Right lobe of liver (tissue), 6 donors: ENCODE results near the gene USF3. TPM values are rescaled to one million over a fixed set of nuclear protein-coding genes. Genes with fewer than 3 reads are reported as not detected.

Experiments used
- ATAC-seq, 4 donors: fragments of 200-7000 bp; cut with Tn5 transposase; one replicate each; pipeline ENCODE4 v1.9.1; 2020; ENCODE audit warnings: mild to moderate bottlenecking in 4 of 4, moderate library complexity in 4 of 4
- DNase-seq, 3 donors: peaks; one replicate each; pipeline ENCODE4 v3.0.0-alpha.2; 2020
- H3K27ac ChIP-seq, 3 donors: fragments of 200-600 bp; one replicate each; pipeline ENCODE4 v1.8.0; 2022
- H3K27me3 ChIP-seq, 2 donors: fragments of 200-600 bp; one replicate each; pipeline ENCODE4 v1.8.0; 2022
- H3K36me3 ChIP-seq, 4 donors: fragments of 200-600 bp; sonication (generic) in 1 of 4; one replicate each; pipeline versions ENCODE4 v1.5.1 to v1.8.0; 2017 to 2022; ENCODE audit warnings: control low read depth in 1 of 4
- H3K4me1 ChIP-seq, 4 donors: fragments of 200-600 bp; sonication (generic) in 1 of 4; one replicate each; pipeline versions ENCODE4 v1.5.1 to v1.8.0; 2017 to 2022; ENCODE audit warnings: control low read depth in 1 of 4
- H3K4me3 ChIP-seq, 3 donors: fragments of 200-600 bp; one replicate each; pipeline ENCODE4 v1.8.0; 2022
- H3K9me3 ChIP-seq, 4 donors: fragments of 200-600 bp; sonication (generic) in 1 of 4; one replicate each; pipeline versions ENCODE4 v1.5.1 to v1.8.0; 2017 to 2022; ENCODE audit warnings: control low read depth in 1 of 4
- POLR2A ChIP-seq: fragments of 450-650 bp; IDR thresholded peaks from one replicate; pipeline ENCODE4 v1.6.1; 2017; ENCODE audit warnings: antibody characterized with exemption, mild to moderate bottlenecking
- WGBS: methylation state at CpG from one replicate; pipeline ENCODE4 v1.1.6; 2018; ENCODE audit warnings: low coverage, low lambda C conversion rate; ENCODE audit not compliant: insufficient coverage; ENCODE audit errors: missing lambda C conversion rate; 5-methylcytosine and 5-hydroxymethylcytosine counted together
- intact Hi-C, 2 donors: fragments of 100-400 bp; cut with DNase I; formaldehyde crosslinking; loops; one replicate each; pipeline versions ENCODE4 v1.11.2 to v1.14.1; 2022
- total RNA-seq, 6 experiments: library from RNA; depleted of rRNA in 2 of 6; stranded (reverse); fragments of >200 nt in 2 of 6; fragmentation: NEBNext Ultra II Directional in 3 of 6; extraction: Animal tissue kit (Norgen Biotek cat#: 25700) in 3 of 6; gene quantifications; one replicate each; pipeline versions ENCODE4 v1.1.0 to v1.2.4, GENCODE V29; 2016 to 2023
- TF ChIP-seq, protein P1 (sequence below), 4 donors: fragments of 200-600 bp in 3 of 4; fragments of 450-650 bp in 1 of 4; IDR thresholded peaks; one replicate each; pipeline versions ENCODE4 v1.5.1 to v1.8.0; 2016 to 2022; ENCODE audit warnings: antibody characterized with exemption in 4 of 4, mild to moderate bottlenecking in 2 of 4
- donor health status: DM: no; HTN: yes; CAD: no.
- donor health status: DM: no; HTN: no; CAD: no.
- donor health status: DM: no; HTN: no; CAD: no.
- donor health status: DM: no; HTN: yes; CAD: no.
- donor health status: DM: no; HTN: yes; CAD: no.

Gene USF3
- total RNA-seq, 6 experiments from 2014 or later: 12.1 to 20.3 (median 17.6) TPM

DNA sequence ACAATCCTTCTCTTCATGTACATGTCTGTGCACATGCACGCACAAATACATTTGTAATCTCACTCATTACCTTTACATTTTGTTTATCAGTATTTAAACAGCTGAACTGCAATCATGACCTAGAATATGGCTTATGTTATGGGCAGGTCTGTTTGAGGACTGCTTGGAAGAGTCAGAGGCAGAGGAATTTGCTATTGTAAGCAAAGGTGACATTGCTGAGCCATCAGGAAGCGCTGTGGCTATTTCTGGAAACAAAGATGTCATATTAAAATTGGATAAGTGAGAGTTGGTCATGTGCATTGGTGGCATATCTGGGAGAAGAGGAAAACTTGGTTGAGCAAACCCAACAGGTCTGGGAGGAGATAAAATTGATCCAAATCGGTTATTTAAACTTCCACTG, 41.6 kb downstream of the USF3 start:
- Histone ChIP-seq H3K27me3 (no peaks in the 10 kb centered on the region), H3K27ac (peak overlapping the region in 1 of 3 donors; percentile 5), H3K9me3 (no peaks in the 10 kb centered on the region), H3K4me3 (no peak overlapping the region), H3K4me1 (peaks cover 0 to 5% (median 0%) of the 10 kb centered on the region in 4 donors), H3K36me3 (peaks cover 0 to 7% (median 3%) of the 10 kb centered on the region in 4 donors)
- ATAC-seq: peak in 3 of 4 donors; percentile 22 to 87 (median 57)
- no peak for DNase-seq
- TF ChIP-seq POLR2A: no peak
- TF ChIP-seq, protein P1, sequence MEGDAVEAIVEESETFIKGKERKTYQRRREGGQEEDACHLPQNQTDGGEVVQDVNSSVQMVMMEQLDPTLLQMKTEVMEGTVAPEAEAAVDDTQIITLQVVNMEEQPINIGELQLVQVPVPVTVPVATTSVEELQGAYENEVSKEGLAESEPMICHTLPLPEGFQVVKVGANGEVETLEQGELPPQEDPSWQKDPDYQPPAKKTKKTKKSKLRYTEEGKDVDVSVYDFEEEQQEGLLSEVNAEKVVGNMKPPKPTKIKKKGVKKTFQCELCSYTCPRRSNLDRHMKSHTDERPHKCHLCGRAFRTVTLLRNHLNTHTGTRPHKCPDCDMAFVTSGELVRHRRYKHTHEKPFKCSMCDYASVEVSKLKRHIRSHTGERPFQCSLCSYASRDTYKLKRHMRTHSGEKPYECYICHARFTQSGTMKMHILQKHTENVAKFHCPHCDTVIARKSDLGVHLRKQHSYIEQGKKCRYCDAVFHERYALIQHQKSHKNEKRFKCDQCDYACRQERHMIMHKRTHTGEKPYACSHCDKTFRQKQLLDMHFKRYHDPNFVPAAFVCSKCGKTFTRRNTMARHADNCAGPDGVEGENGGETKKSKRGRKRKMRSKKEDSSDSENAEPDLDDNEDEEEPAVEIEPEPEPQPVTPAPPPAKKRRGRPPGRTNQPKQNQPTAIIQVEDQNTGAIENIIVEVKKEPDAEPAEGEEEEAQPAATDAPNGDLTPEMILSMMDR (IDR thresholded peaks at IDR 0.05): no peak
- 49% methylated on average over 3 of the region's 3 CpGs for WGBS
- intact Hi-C loops: no loop called here

DNA sequence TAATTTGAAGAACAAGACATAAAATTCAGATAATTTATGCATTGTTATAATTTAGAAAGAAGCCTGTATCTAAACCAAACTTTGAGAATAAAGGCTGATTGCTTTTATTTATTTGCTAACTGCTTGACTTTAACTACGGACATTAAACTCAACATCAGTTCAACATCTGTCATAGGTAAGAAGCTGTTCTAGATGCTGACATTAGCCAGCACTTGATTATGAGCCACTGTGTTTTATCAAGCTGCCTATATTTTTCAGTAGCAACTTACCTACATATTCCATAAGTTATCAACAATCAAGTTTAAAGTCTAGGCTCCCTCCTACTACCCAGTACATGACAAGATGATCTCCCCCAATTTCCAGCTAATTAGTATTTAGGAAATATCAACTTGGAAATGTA, 42.1 kb downstream of the USF3 start:
- Histone ChIP-seq H3K9me3 (no peaks in the 10 kb centered on the region), H3K4me1 (peaks cover 0 to 5% (median 0%) of the 10 kb centered on the region in 4 donors), H3K27me3 (no peaks in the 10 kb centered on the region), H3K4me3 (no peak overlapping the region), H3K27ac (no peak overlapping the region), H3K36me3 (peaks cover 0 to 1% (median under 1%) of the 10 kb centered on the region in 4 donors)
- intact Hi-C loops: no loop called here
- TF ChIP-seq, protein P1 (IDR thresholded peaks at IDR 0.05): no peak
- TF ChIP-seq POLR2A: no peak
- DNase-seq (no peak), ATAC-seq (no peak)
- 92% methylated on average over 1 of the region's 1 CpG for WGBS

DNA sequence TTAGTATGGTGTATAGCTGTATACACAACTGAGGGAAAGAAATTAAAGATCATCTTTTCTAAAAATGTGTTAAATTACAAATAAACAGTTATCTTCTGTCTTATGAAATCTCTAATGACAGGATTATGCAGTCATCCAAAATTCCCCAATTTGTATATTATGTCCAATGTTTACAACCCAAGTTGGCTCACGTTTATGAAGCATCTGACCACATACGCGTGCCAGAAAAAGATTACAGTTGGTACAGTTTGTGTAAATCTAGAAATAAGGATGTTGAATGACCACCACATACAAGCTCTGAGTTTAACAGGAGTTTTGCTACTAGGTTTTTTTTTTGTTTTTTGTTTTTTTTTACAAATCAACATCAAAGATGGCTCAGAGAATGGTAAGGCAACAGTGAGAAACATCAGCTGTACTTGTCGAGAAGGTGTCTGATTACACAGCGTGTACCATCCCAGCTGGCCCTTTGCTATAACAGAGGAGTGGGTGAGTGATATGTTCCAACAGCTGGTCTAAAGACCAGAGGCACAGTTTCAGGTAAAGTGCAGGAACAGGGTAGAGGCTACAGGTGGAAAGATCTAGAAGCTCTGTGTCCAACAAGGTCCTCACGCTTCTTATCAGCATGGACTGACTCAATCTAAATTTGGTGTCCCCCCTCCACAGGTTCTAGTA, 47.1 kb downstream of the USF3 start:
- DNase-seq (no peak), ATAC-seq (no peak)
- no peaks in the 10 kb centered on the region for H3K27me3 ChIP-seq
- no peak overlapping the region for H3K27ac ChIP-seq
- no peaks in the 10 kb centered on the region for H3K4me1 ChIP-seq
- no peaks in the 10 kb centered on the region for H3K36me3 ChIP-seq
- no peaks in the 10 kb centered on the region for H3K9me3 ChIP-seq
- intact Hi-C loops: no loop called here
- H3K4me3 ChIP-seq: no peak overlapping the region
- WGBS: 81% methylated on average over 6 of the region's 6 CpGs
- no peak for TF ChIP-seq POLR2A
- TF ChIP-seq, protein P1 (IDR thresholded peaks at IDR 0.05): no peak

DNA sequence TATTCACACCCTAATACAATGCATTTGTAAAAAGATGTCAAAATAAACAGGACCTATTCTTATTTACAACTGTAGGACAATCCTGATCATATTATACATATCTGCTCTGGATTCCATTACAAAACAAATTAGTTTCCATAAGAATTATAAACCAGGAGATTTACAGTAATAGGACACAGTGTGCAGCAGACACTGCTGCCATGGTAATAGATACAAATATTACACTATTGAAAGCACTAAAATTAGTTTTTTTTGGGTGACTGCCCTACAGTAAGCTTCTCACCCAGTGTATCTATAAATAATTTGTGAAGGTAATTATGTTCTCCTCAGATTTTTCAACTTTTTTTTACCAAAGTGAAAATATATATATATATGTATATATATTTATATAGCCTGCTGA, 47.9 kb downstream of the USF3 start:
- H3K27ac ChIP-seq: no peak overlapping the region
- no peaks in the 10 kb centered on the region for H3K9me3 ChIP-seq
- H3K4me1 ChIP-seq: no peaks in the 10 kb centered on the region
- H3K36me3 ChIP-seq: no peaks in the 10 kb centered on the region
- DNase-seq: no peak
- no peaks in the 10 kb centered on the region for H3K27me3 ChIP-seq
- no peak overlapping the region for H3K4me3 ChIP-seq
- TF ChIP-seq, protein P1 (IDR thresholded peaks at IDR 0.05): no peak
- TF ChIP-seq POLR2A: no peak
- intact Hi-C loops: no loop called here
- no peak for ATAC-seq
